Ishikawa (cell line): ENCODE measurements around the gene AUTS2.

Experiments
- CEBPB ChIP-seq: IDR thresholded peaks from 2 replicates; pipeline ENCODE4 v1.6.1; 2012
- CREB1 ChIP-seq: IDR thresholded peaks from 2 replicates; pipeline ENCODE4 v1.6.1; 2012; ENCODE audit warnings: low read depth
- EGR1 ChIP-seq: IDR thresholded peaks from 2 replicates; pipeline ENCODE4 v1.6.1; 2012
- EP300 ChIP-seq: IDR thresholded peaks from 2 replicates; pipeline ENCODE4 v1.6.1; 2012; ENCODE audit warnings: borderline replicate concordance
- FOXM1 ChIP-seq: IDR thresholded peaks from 2 replicates; pipeline ENCODE4 v1.6.1; 2012; ENCODE audit warnings: low read depth, borderline replicate concordance
- MAX ChIP-seq: IDR thresholded peaks from 2 replicates; pipeline ENCODE4 v1.6.1; 2012
- NFIC ChIP-seq: IDR thresholded peaks from 2 replicates; pipeline ENCODE4 v1.6.1; 2012
- RAD21 ChIP-seq: IDR thresholded peaks from 2 replicates; pipeline ENCODE4 v1.6.1; 2012; ENCODE audit warnings: low read depth
- REST ChIP-seq: IDR thresholded peaks from 2 replicates; pipeline ENCODE4 v1.6.1; 2012; ENCODE audit warnings: low read depth, mild to moderate bottlenecking
- TAF1 ChIP-seq: IDR thresholded peaks from 2 replicates; pipeline ENCODE4 v1.6.1; 2012; ENCODE audit warnings: low read depth, mild to moderate bottlenecking
- TCF12 ChIP-seq: IDR thresholded peaks from 2 replicates; pipeline ENCODE4 v1.6.1; 2012; ENCODE audit warnings: low read depth
- USF1 ChIP-seq: IDR thresholded peaks from 2 replicates; pipeline ENCODE4 v1.6.1; 2012
- YY1 ChIP-seq: IDR thresholded peaks from 2 replicates; pipeline ENCODE4 v1.6.1; 2012; ENCODE audit warnings: low read depth
- ZBTB7A ChIP-seq: IDR thresholded peaks from 2 replicates; pipeline ENCODE4 v1.6.1; 2012; ENCODE audit warnings: low read depth

- TF ChIP-seq YY1 (no peak), EGR1 (no peak), FOXM1 (no peak), TAF1 (no peak), NFIC (no peak), REST (no peak), MAX (no peak), EP300 (no peak), ZBTB7A (no peak), TCF12 (no peak), RAD21 (no peak), USF1 (no peak), CEBPB (no peak), CREB1 (no peak)
Measured at GRCh38 chr7:70383066-70383782, 784.9 kb downstream of the AUTS2 start.
